ENCODE data around the gene AGBL1.

AGBL1 gene
- total RNA-seq: 0 to 0.12 reads per million in 2 experiments

DNA sequence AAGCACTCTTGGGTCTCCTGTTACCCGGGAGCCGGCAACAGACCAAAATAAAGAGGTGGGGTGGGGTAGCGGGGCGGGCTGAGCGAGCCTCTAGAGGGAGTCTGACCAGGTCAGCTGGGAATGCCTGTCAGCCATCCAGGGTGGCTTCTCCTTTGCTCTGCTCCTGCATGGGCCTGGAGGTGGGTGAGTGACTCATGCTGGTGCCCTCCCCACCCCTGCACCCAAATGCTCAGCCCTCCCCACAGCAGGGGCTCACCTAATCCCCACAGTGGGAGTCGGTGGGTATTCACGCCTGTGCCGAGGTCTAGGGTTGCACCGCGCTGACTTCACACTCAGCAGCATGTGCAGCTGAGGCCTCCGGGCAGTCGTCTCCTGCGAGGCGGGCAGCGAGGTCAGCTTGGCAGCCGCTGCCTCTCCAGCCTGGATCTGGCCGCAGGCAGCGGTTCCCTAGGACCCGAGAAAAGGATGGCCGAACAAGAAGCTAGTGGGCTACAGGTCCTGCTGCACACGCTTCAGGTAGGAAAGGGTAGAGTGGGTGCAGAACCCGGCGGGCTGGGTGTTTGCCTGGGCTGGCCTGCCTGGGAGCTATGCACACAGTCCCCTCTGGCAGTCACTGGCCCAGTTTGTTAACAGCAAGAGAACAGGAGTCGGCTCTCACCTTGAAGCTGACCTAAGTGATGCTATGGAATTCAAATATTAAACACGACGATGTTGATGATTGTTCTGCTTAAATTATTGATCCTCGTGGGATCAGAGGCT is at the start of gene AGBL1:
TSS of gene AGBL1 (plus strand) at position 364 of the 759 bp plus-strand sequence.
- no peak for DNase-seq (ENCODE audit: low read depth)

DNA sequence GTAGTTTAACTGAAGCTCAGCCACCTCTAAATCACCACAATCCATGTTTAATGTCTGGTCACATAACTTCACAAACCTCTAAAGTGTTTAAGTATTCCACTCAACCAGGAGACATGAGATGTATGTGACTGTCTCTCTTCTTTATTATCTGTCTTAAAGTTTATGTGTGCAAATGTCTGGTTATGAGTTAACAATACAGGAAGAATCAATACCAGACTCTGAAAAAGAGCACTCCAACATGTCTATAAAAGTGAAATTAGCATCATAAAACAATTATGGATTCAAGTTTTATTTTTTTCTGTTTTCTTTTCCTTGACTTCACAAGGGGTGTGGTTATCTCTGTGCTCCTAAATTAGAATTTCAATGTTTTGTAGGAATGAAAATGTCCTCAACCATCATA is 44.8 kb upstream of the AGBL1 start:
- DNase-seq (ENCODE audit: low read depth): no peak

DNA sequence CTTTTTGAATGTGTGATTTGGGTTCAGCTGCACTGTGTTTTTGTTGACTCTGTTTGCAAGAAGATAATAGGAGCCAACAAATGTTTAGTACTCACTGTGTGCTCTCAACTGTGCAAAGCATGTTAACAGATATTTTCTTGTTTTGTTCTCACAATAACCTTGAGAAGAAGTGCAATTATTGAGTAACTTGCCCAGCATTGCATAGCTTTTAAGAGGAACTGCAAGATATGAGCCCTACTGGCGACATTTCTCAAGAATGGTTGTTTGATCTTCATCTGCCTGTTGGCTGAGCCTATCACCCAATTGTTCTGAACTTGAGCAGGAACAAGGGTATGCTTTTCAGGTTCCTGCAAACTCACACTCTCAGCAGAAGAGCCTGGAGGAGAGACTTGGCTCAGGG is 43.4 kb upstream of the AGBL1 start:
- no peak for DNase-seq (ENCODE audit: low read depth)

DNA sequence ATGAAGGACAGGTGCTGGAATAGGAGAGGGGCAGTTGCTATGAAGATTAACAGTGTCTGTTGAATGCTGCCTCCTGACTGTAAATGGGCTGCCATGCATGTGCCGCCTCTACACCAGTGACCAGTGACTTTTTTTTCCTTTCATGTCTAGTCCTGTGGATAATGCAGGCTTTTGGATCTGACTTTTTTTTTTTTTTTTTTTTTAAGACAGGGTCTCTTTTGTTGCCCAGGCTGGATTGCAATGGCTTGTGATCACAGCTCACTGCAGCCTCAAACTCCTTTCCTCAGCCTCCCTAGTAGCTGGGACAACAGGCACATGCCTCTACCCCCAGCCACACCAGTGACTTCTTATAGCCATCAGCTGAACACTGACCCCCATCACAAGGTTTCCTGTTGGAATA is 41.2 kb upstream of the AGBL1 start:
- no peak for DNase-seq (ENCODE audit: low read depth)

DNA sequence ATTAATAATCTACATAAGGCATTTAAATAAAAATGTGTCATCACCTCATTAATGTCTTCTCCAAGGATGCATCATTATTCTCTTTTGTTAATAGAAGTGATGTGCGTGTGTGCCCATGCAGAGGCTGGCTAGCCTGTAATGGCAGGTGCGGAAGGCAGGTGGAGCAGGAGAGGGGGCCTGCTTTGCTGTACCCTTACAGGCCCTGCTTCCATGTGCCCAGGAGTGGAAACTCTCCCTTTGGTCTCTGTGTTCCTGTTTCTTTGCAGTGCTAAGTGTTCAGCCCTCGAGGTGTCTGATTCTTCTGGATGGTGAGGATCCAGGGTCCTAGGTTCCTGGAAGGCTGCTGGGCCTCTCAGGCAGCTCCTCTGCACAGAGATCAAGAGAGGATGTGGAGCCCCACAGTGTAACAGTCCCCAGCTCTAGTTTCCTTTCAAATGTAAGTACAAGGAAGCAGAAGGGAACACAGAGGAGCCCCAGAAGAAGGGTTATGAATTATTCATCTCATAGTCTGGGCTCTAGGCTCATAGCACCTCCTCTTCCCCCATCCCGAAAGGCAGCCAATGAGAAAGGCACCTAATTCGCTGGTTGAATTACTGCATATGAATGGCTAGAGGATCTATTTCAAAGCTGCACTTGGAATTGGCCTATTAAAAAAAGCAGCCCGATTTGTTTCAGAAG is 39.2 kb upstream of the AGBL1 start:
- DNase-seq (ENCODE audit: low read depth): no peak

DNA sequence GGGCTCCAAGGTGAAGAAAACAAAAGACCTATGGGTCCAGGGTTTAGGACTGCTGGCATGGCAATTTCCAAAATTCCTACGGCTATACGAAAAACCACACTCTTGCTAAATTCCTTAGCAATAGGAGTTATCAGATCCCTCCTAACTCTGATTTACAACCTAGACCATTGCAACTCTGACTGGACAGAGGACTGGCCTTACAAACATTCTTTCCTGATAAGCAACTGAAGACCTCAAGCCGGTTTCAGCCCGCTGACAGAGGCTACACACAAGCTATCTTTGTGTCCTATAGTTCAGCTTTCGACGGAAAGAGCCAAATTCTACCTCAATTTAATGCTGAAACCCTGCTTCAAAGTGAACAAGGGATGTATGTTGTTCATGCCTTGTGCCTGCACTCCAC is 38.3 kb upstream of the AGBL1 start:
- no peak for DNase-seq (ENCODE audit: low read depth)

DNA sequence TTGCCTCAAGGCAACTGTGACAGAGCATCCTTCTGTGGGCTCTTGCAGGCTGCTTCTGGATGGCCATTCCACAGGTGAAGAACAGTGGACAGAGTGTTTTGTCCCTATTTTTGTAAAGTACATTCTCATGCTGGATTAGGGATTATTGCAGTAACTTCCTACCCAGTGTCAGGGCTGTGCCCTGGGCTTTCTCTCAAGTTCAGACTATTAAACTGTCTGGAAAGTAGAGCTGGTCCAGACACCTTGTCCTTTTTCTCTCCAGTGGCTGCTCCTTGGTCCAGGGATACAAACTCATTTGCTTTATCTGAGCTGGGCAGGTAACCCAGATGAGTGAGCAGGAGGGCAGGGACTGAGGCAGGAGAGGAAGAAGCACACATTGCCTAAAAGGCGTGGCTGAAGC is 37.4 kb upstream of the AGBL1 start:
- DNase-seq (ENCODE audit: low read depth): no peak

DNA sequence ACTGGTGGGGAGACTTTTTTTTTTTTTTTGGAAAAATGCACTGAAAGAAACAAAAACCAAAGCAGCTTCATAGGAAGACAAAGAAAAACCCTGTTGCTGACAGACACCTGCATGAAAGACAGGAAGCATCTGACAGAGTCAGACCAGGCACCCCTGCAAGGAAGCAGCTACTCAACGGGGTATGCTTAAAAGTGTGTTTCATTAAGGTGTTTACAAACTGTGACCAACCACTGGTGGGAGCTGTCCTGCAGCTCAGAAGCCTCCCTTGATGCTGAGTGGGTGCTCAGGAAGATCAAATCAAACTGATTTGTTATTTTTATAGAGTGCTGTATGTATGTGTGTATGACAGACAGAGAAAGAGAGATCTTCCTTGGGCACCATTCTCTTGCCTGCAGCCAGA is 34.7 kb upstream of the AGBL1 start:
- DNase-seq (ENCODE audit: low read depth): no peak

DNA sequence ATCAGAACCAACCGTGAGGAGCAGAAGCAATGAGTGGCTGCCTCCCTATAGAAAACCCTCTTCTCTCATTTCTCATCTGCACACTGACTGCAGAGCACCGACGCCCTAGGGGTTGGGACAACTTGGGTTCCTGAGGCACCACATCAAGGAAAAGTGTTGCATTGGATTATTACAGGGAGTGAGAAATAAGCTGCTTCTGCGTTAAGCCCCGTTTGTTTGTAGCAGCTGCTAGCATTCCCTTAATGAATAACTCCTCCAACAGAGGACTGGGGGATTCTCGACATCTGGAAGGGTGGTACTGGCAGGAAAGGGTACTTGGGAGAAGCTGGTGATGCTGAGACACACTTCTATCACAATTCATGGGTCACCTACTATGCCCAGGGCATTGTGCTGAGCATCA is 25.3 kb upstream of the AGBL1 start:
- no peak for DNase-seq (ENCODE audit: low read depth)

DNA sequence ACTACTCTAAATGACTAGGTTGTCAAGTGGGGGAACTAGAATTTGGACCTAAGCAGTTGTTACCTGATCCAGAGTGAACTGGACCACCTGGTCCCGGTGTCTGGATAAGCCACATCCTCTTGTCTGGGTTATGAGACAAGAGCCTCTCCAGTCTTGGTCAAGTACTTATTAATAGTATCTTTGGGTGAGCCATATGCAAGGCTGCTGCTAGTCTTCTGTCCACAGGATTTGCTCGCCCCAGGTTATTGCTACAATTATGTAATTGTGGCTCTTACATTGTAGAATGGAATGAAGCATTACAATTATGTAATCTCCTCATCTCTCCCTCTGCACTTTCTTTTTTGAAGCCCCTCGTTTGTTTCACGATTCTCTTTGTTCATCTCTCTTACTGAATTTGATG is 24.0 kb upstream of the AGBL1 start:
- DNase-seq (ENCODE audit: low read depth): no peak

DNA sequence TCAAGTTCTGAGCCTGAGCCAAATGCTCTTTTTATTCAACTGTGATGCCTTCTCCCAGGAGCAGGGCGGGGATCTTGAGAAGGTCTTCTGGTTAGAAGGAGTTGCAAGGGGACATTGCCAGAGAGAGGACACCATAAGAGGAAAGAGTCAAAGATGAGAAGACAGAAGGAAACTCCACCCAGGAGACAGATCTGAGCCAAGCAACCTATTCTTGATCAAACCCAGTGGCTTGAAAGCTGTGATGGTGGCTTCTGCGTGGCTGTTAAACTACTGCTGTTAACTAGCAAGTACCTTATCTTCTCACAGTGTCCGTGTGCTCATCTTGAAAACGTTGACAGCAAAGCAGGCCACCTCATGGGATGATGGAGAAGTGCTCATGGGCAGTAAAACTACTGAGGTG is 19.8 kb upstream of the AGBL1 start:
- DNase-seq (ENCODE audit: low read depth): no peak

DNA sequence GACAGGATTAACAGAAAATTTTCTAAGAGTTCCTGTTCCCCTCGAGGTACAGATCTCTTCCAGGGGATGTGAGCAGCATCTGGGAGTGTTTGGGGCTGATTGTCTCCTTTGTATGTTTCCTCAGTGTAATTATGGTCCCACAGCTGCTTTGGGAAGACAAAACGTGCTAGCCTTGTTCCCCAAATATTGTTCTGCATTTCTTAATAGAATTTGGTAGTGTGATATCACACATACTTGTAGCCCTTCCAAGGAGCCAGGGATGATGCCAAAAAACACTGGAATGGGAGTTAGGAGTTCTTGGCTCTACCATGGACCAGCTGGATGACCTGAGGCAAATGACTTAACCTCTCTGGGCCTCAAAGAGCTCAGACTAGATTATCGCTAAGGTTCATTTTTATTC is 19.0 kb upstream of the AGBL1 start:
- DNase-seq (ENCODE audit: low read depth): no peak

DNA sequence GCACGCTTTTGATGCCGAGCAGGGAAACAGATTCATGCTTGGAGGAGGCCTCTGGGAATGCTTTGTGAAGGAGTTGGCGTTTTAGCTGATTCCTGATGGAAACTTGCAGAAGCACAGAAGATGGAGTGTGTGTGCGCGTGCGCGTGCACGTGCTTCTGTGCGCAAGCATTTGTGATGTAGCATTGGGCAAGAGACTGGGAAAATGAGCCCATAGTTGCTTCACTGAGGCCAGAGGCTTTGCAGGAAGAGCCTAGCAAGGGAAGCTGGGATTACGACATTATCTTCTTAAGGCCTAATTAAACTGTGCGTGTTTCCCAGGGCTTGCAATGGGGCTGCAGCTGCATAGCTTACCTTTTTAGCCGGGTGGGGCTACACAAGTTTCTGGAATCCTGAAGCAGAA is 18.1 kb upstream of the AGBL1 start:
- DNase-seq (ENCODE audit: low read depth): no peak

DNA sequence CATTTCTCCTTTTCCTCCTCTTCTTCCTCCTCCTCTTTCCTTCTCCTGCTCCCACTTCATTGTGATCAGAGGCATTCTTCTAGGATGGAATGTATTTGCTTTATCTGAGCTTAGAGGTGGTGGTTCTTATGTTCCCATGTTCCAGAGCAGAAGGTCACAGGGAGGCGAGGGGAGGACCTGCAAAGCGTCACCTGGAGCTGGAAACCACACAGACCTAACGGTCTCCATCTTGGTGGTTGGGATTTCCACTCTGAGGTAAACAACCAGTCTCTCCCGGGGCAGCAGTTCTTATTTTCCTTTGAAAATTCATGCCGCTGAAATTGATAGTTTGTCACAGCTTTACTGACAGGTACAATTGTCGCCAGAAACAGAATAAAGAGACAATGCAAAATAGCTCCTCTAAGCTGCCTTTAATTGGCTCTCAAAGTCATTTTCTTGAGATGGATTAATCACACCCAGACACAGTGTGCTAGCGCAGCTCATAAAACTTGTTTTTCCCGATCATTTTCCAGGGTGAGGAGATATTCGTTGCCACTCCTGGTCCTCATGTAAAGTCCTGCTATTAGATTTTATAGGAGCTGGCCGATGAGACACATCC is 16.9 kb upstream of the AGBL1 start:
- DNase-seq (ENCODE audit: low read depth): no peak

DNA sequence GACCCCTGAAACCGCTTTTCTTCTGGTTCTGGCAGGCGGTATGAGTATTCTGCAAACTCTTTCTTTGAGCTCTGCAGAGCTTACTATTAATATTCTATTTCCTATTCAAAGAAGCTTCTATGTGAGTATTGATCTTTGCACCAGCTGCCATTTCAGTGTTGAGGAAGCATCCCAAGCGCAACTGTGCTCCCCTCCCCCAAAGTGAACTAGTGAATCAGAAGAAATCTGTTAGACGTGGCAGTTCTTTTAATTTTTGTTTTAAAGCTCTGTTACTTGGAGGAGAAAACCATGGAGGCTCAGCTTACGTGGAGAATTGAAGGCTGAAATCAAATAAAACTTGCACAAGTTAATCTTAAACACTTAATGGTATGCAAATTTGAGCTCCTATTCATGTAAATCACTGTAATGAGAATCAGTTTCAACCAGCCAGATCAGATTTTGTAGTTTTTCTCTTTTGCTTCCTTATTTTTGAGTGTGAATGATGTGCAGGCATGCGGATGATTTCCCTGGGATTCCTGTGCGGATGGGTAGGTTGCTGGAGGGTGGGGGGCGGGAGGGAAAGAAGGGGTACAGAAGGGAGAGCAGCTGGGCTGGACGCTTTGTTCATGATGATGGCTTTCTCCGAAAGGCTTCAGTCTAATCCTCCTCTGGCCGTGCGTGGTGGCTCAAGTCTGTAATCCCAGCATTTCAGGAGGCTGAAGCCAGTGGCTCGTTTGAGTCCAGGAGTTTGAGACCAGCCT is 16.1 kb upstream of the AGBL1 start:
- DNase-seq (ENCODE audit: low read depth): no peak

DNA sequence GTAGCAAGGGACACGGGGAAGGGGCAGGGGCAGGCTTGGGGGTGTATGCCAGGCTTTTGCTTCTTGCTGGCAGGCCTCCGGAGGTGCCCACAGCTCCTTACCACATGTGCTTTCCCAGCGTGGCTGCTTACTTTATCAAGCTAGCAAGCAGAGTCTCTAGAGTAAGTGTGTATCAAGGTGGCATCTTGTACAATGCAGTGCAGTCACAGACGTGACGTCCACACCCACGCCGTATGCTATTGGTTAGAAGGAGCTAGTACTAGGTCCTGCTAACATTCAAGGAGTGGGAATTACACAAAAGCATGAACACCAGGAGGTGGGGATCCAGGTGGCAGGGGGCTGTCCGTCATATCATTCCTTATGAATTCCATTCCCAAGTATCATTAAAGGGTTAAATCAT is 15.3 kb upstream of the AGBL1 start:
- no peak for DNase-seq (ENCODE audit: low read depth)

DNA sequence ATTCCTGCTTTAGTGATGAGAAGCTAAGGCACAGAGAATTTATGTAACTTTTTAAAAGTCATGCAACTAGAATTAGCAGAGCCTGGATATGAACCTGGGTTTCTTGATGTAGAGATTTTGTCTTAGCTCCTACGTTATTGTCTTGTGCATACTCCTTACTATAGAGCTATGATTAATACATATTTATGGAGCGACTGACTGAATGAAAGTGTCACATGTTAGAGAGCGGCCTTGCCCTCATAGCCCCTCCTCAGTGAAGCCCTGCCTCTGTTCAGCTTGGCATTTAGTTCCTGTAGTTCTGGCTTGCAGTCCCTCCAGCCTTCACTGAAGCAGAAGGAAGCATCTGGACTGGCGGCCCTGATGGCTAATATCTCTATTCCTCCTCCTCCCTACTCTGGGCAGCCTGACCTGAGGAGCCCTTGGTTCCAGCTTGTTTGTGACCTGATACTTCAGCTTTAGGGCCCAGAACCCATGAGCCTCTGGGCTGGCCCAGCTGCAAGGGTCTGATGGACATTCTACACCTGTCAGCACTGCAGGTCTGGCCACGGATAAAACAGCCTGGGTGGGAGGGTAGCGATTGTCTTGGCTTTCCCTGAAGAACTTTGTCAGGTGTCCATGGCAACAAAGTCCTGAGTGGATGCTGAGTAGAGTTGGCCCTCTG is 13.4 kb upstream of the AGBL1 start:
- no peak for DNase-seq (ENCODE audit: low read depth)

DNA sequence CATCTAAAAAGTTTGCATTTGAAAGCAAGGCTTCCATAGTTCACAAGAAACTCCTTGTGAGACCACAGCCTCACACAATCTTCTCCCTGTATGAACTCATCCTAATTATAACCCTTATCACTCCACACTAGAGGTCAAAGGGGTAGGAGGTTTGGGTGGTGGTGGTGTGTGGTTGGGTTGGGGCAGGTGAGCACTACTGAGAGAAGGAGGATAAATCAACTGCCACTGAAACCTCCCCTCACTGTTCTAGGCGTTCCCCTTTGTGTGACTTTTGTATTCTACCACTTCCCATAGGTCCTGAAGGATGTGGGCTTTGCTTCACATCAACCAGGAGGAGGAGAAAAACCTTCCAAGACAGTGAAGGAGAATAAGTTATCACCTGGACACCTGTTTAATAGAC is 6.4 kb upstream of the AGBL1 start:
- DNase-seq (ENCODE audit: low read depth): no peak

DNA sequence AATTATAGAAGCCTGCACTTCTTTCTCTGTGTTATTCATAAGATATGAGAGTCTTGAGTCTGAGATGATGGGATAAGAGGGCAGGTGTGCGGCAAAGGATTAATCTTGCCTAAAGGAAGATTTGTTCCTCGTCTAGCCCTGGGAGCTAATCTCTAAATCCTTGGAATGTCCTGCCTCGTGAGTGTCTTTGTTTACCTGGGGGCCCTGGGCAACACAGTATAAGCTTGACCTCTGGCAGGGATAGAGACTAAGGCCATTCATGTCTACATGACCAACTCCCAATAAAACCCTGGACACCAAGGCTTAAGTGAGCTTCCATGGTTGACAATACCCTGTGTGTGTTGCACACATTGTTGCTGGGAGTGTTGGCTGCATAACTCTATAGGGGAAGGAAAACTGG is 3.2 kb upstream of the AGBL1 start:
- no peak for DNase-seq (ENCODE audit: low read depth)

DNA sequence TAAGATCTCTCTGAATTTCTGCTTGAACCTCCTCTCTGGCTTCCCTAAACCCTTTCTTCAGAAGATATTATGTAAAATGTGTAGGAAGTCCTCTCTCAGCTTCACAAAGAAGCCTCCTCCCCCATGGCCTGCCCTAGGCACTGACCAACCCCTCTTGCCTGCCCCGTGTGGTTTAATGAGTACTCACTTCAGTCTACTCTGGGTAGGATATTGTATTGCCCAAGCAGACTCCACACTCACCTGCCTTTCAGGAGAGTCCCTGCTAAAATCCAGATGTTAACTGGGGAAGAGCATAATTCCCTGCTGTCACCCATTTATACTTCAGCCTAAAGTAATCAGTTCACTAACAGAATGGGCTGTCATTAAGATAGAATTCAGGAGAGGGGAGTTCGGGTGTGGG is 2.6 kb upstream of the AGBL1 start:
- no peak for DNase-seq (ENCODE audit: low read depth)

DNA sequence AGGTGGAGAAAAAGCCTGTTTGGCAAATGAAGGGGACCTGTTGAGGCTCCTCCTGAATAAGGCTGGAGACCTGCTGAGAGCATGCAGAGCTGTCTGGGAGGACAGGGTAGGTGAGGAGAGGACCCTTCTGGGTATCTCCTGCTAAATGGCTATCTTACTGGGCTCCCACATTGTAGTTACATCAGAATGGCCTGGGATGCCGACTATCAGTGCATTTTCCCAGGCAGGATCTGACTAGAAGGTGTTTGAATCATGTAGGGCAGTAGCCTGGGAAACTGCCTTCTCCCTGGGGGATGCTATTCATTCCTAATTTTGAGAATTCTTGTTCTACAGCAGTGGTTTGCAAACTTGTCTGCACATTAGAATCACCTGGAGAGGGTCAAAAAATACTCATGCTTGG is 631 bp downstream of the AGBL1 start:
- DNase-seq (ENCODE audit: low read depth): no peak

Data from T follicular helper cell (primary cell).